Stimulated activated CD4-positive, alpha-beta T cell treated with anti-CD3 and anti-CD28 coated beads, Interleukin-12 subunit alpha, Interleukin-12 subunit beta, amount 100 ng/mL, for 48 hours (primary cell): ENCODE data around the gene INHA.

ENCODE experiments used
- DNase-seq, 3 donors: peaks; one replicate each; pipeline ENCODE4 v3.0.0-alpha.2; 2020; ENCODE audit warnings: low read depth in 2 of 3, low spot score in 1 of 3

Gene INHA

GRCh38 chr2:219571311-219572236 is 536 bp upstream of the INHA start, which contains the start of gene OBSL1:
TSS of gene OBSL1 (minus strand) at chr2:219571539. CDS start at chr2:219571232, 307 bp downstream.
- no peak for DNase-seq

GRCh38 chr2:219573166-219573565 is 1.1 kb downstream of the INHA start:
- DNase-seq = no peak

GRCh38 chr2:219574484-219575311 is 2.6 kb downstream of the INHA start:
- DNase-seq = no peak

- DNase-seq = no peak
These were observed 3.7 kb downstream of the INHA start for GRCh38 chr2:219575566-219576504.

- DNase-seq = no peak
These were observed 4.6 kb downstream of the INHA start for GRCh38 chr2:219576505-219577388.

GRCh38 chr2:219578811-219579613 is 6.9 kb downstream of the INHA start:
- no peak for DNase-seq

GRCh38 chr2:219581346-219581745 is 9.2 kb downstream of the INHA start:
- DNase-seq = no peak

- no peak for DNase-seq
These were observed 19.0 kb downstream of the INHA start for GRCh38 chr2:219591091-219591490.

- no peak for DNase-seq
These were observed 20.6 kb downstream of the INHA start for GRCh38 chr2:219592736-219593135.

GRCh38 chr2:219593154-219593553 is 21.0 kb downstream of the INHA start:
- DNase-seq = no peak

- no peak for DNase-seq
These were observed 23.1 kb downstream of the INHA start for GRCh38 chr2:219595256-219595655.

GRCh38 chr2:219596954-219597551 is 24.9 kb downstream of the INHA start:
- DNase-seq = no peak

- peak; percentile 80 to 90 (median 87) for DNase-seq
These were observed 25.6 kb downstream of the INHA start, which contains the start of gene STK11IP for GRCh38 chr2:219597552-219598307. TSS of gene STK11IP (plus strand) at chr2:219597857. CDS start at chr2:219598120, 263 bp downstream.

GRCh38 chr2:219598308-219599078 is 26.4 kb downstream of the INHA start:
- DNase-seq = no peak

- no peak for DNase-seq
These were observed 31.7 kb downstream of the INHA start for GRCh38 chr2:219603771-219604170.

- no peak for DNase-seq
These were observed 33.5 kb downstream of the INHA start for GRCh38 chr2:219605607-219605954.

- no peak for DNase-seq
These were observed 35.8 kb downstream of the INHA start for GRCh38 chr2:219607931-219608330.
